Kidney (tissue), 14 donors: Measurements from ENCODE around the gene PUM1. TPM values are rescaled to one million over a fixed set of nuclear protein-coding genes. Genes with fewer than 3 reads are reported as not detected.
"Not testable (repeated sequence)": the region's sequence is repeated elsewhere in the genome, so short reads cannot be mapped to it uniquely, and the experiment has no call there.

ENCODE experiments used
- DNase-seq, 5 donors: peaks; one replicate each; pipeline ENCODE4 v3.0.0-alpha.2; 2013 to 2020
- FAIRE-seq: peaks from 2 replicates; lab custom pipeline; 2012; peaks lifted over from hg19 to GRCh38; lab: Jason Lieb, UNC
- H3K27ac ChIP-seq, 2 donors: one replicate each; pipeline ENCODE4 v1.7.0; 2013; ENCODE audit warnings: low read depth in 2 of 2, low read length in 2 of 2, inconsistent platforms in 1 of 2
- H3K27me3 ChIP-seq: one replicate; pipeline ENCODE4 v1.7.1; 2013; ENCODE audit warnings: low read length, inconsistent platforms; ENCODE audit not compliant: control insufficient read depth, insufficient read depth
- H3K36me3 ChIP-seq, 3 donors: one replicate each; pipeline versions ENCODE4 v1.7.0 to v1.7.1; 2013; ENCODE audit warnings: low read length in 3 of 3, control low read depth in 1 of 3, inconsistent platforms in 1 of 3; ENCODE audit not compliant: insufficient read depth in 3 of 3, control insufficient read depth in 2 of 3
- H3K4me1 ChIP-seq, 3 donors: one replicate each; pipeline versions ENCODE4 v1.7.0 to v1.7.1; 2013; ENCODE audit warnings: low read length in 3 of 3, inconsistent platforms in 1 of 3, low read depth in 1 of 3; ENCODE audit not compliant: control insufficient read depth in 2 of 3, insufficient read depth in 2 of 3
- H3K4me3 ChIP-seq, 3 donors: one replicate each; pipeline versions ENCODE4 v1.7.0 to v1.8.1; 2013; ENCODE audit warnings: low read length in 3 of 3, control low read depth in 1 of 3, inconsistent platforms in 1 of 3
- H3K9ac ChIP-seq, 3 donors: one replicate each; pipeline versions ENCODE4 v1.7.0 to v1.7.1; 2013; ENCODE audit warnings: low read length in 3 of 3, control low read depth in 1 of 3, inconsistent platforms in 1 of 3
- H3K9me3 ChIP-seq, 3 donors: one replicate each; pipeline versions ENCODE4 v1.7.0 to v1.7.1; 2013; ENCODE audit warnings: low read length in 3 of 3, control low read depth in 1 of 3, inconsistent platforms in 1 of 3; ENCODE audit not compliant: control insufficient read depth in 2 of 3, insufficient read depth in 1 of 3
- CTCF ChIP-seq: IDR thresholded peaks from 3 replicates; pipeline ENCODE4 v1.5.1; 2012; ENCODE audit warnings: mild to moderate bottlenecking, moderate library complexity, borderline replicate concordance; ENCODE audit not compliant: insufficient read depth; ENCODE audit errors: extremely low read depth
- intact Hi-C: fragments of 100-400 bp; cut with DNase I; formaldehyde crosslinking; loops from one replicate; pipeline ENCODE4 v1.11.1; 2022
- polyA plus RNA-seq: library from polyadenylated mRNA; stranded (reverse); fragments of 350-450 nt; fragmentation: Illumina TruSeq; extraction: RNeasy Lipid Tissue Mini Kit (QIAGEN cat#74804); gene quantifications from one replicate; pipeline ENCODE4 v1.2.3, GENCODE V29; 2014; ENCODE audit warnings: low read depth, low replicate concordance; ENCODE audit not compliant: insufficient read depth
- total RNA-seq: library from RNA; stranded (reverse); fragmentation: NEBNext Ultra II Directional; extraction: Animal tissue kit (Norgen Biotek cat#: 25700); gene quantifications from one replicate; pipeline ENCODE4 v1.2.1, GENCODE V29; 2021
- donor health status: control.
- donor health status: control.
- donor health status: control.
- donor health status: control.
- donor health status: control.
- donor health status: DM: yes; HTN: yes; CAD: no.
- donor health status: Normal renal cell carcinoma (clear cell type).

PUM1 gene
- total and polyA plus RNA-seq, 2 donors from 2014 or later: 19.1 to 150 TPM

DNA sequence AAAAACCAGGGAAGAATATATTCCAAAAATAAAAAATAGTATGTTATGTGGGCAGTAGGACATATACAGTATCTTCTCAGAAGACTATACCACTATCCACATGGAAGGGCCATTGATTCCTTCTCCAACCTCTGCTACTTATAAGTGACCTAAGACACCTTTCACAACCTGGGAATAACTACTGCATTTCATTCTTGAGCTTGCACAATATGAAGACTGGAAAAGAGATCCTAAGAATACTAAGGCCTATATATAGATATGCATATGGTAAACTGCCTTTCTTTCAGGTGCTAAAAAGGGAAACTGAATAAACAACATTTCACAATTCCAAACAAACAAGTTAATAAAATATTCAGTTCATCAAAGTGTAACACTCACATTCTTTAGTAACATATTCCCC is 125.0 kb downstream of the PUM1 start:
- H3K9me3 ChIP-seq: no peaks in the 10 kb centered on the region
- intact Hi-C loops: no loop called here
- no peak overlapping the region for H3K27ac ChIP-seq
- FAIRE-seq (no peak), DNase-seq (no peak)
- H3K27me3 ChIP-seq: no peaks in the 10 kb centered on the region
- no peak overlapping the region for H3K9ac ChIP-seq
- H3K36me3 ChIP-seq: peaks cover 17 to 53% (median 29%) of the 10 kb centered on the region in 3 donors
- no peaks in the 10 kb centered on the region for H3K4me1 ChIP-seq
- TF ChIP-seq CTCF: no peak
- no peak overlapping the region for H3K4me3 ChIP-seq

- FAIRE-seq (no peak), DNase-seq (no peak)
- no peak overlapping the region for H3K27ac ChIP-seq
- no peaks in the 10 kb centered on the region for H3K9me3 ChIP-seq
- H3K36me3 ChIP-seq: peaks cover 17 to 54% (median 34%) of the 10 kb centered on the region in 3 donors
- H3K4me3 ChIP-seq: no peak overlapping the region
- intact Hi-C loops: no loop called here
- TF ChIP-seq CTCF: no peak
- H3K27me3 ChIP-seq: no peaks in the 10 kb centered on the region
- no peak overlapping the region for H3K9ac ChIP-seq
- no peaks in the 10 kb centered on the region for H3K4me1 ChIP-seq
Observed at GRCh38 chr1:30936541-30937171, 128.9 kb downstream of the PUM1 start.

GRCh38 chr1:30935758-30936157 is 129.8 kb downstream of the PUM1 start:
- DNase-seq, intact Hi-C loops, H3K9ac ChIP-seq, H3K9me3 ChIP-seq, H3K4me1 ChIP-seq, H3K27ac ChIP-seq, H3K27me3 ChIP-seq, H3K4me3 ChIP-seq, FAIRE-seq: not testable (repeated sequence)
- peaks cover 17 to 47% (median 32%) of the 10 kb centered on the region in 3 donors for H3K36me3 ChIP-seq

DNA sequence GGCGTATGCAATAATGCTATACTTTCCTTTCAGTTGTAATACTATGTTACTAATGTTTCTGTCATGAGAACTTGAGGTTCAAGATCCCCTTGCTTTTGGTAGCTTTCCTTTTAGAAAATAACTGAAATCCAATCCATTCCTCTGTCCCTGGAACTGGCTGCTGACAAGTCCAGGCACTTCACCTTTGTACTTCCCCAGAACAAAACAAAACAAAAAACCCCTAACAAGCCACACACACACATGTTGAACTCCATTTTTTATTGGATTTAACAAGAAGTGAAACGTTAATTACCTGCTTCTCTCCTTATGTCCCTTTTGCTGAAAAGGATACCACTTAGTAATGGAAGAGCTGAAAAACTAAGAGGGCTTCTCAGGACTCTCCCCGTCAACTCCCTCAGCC is 130.9 kb downstream of the PUM1 start:
- intact Hi-C loops: no loop called here

More for the DNA sequence above, 130.9 kb downstream of the PUM1 start:
- peaks cover 17 to 38% (median 29%) of the 10 kb centered on the region in 3 donors for H3K36me3 ChIP-seq
- TF ChIP-seq CTCF: no peak
- no peak overlapping the region for H3K4me3 ChIP-seq
- H3K4me1 ChIP-seq: no peaks in the 10 kb centered on the region
- no peak overlapping the region for H3K9ac ChIP-seq
- no peak overlapping the region for H3K27ac ChIP-seq
- no peaks in the 10 kb centered on the region for H3K9me3 ChIP-seq
- FAIRE-seq (no peak), DNase-seq (no peak)
- no peaks in the 10 kb centered on the region for H3K27me3 ChIP-seq
